Left renal pelvis (tissue), 4 donors: Measurements from ENCODE around the gene TMEM163. TPM values are rescaled to one million over a fixed set of nuclear protein-coding genes. Genes with fewer than 3 reads are reported as not detected.
"Not testable (repeated sequence)": the region's sequence is repeated elsewhere in the genome, so short reads cannot be mapped to it uniquely, and the experiment has no call there.

Source experiments
- DNase-seq, 4 donors: peaks; one replicate each; pipeline ENCODE4 v3.0.0-alpha.2; 2013; ENCODE audit warnings: low read depth in 4 of 4, low spot score in 3 of 4
- polyA plus RNA-seq, 4 donors: library from polyadenylated mRNA; unstranded; fragments of 120-200 nt; gene quantifications; one replicate each; pipeline ENCODE4 v1.2.1, GENCODE V29; 2013; ENCODE audit not compliant: insufficient read length in 4 of 4

Gene TMEM163
- polyA plus RNA-seq, 4 donors: 1.2 to 2.9 (median 2.0) TPM

DNA sequence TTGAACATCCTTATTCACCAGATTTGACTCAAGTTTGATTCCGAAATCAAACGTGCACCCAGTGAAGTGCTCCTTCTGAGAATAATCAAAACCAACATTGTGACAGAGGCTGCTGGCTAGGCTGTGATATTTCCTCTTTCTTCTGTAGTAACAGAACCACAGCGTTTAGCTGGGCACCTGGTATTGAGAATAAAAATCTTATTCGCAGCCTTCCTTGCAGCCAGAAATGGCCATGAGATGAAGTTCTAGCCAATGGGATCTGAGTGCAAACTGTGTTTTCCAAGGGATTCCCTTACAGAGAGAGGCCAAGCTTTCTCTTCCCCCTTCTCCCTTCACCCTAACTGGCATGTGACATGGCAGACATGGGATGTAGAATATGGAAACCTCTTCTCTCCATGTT, 51.7 kb downstream of the TMEM163 start:
- DNase-seq: no peak

- no peak for DNase-seq
Measured at GRCh38 chr2:134665727-134666506, 52.9 kb downstream of the TMEM163 start.

DNA sequence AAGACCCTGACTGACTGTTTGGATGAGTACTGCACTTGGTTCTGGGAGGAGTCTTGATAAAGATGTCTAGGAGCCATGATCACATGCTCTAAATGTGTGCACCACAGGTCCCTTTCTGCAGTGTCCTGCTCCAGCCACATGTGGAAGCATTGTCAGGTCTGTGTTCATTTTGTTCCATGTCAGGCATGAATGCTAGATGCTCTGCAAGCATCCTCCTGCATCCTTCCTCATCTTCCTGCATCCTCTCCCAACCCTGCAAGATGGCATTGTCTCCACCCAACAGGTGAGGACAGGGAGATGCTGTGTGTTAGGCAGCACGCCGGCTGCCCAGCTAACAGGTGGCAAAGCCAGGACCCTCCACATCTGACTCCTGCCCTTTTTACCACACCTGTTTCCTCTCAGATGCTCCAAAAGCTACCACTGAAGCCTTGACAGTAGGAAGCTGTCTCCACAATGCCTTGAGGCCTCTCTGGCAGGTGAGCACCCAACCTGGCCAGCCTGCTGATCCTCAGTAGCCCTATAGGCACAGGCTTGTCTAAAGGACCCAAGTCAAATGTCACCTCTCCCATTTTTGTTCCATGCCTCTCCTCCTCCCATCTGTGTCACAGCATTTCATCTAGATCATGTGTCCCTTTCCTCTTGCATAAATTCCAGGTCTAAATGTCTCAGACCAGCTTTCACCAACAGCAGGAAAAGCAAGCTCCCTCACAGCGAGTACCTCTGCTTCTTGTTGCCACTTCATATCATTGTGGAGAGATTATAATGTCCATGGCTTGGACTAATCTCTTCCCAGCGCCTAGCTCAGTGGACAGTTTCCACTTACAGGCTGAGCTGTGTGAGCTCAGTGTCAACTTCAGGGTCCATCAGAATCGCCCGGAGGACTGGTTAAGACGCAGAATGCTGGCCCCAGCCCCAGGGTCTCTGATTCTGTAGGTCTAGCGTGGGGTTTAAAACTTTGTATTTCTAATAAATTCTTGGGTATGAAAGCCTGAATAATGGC, 55.0 kb downstream of the TMEM163 start:
- no peak for DNase-seq

DNA sequence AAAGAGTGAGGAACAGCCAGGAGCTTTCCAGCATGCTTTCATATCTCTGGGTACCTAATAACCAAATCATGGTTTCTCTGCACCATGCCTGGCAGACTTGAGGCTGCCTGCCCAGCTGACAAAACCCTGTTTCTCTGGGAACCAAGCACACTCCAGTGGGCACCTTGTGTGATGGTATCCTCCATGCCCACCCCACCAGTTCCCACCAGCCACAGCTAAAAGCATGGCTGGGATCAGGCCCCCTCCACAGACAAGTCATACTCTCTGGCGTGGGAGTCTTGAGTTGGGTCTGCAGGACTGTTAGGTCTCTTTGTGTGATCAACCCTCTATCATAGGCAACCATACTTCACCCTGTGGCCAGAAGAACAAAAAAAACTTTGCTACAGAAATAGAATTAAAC, 56.0 kb downstream of the TMEM163 start:
- DNase-seq: no peak

GRCh38 chr2:134660626-134661402, 58.0 kb downstream of the TMEM163 start:
- DNase-seq: no peak

GRCh38 chr2:134659724-134660123, 59.1 kb downstream of the TMEM163 start:
- no peak for DNase-seq

- DNase-seq: no peak
Measured at GRCh38 chr2:134657650-134658250, 61.0 kb downstream of the TMEM163 start.

DNA sequence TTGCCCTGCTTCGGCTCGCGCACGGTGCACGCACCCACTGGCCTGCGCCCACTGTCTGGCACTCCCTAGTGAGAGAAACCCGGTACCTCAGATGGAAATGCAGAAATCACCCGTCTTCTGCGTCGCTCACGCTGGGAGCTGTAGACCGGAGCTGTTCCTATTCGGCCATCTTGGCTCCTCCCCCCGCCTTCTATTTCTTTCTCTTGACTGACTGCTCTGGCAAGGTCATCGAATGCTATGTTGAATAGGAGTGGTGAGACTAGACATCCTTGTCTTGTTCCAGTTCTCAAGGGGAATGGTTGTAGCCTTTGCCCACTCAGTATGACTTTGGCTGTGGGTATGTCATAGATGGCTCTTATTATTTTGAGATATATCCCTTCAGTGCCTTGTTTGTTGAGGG, 62.4 kb downstream of the TMEM163 start:
- not testable (repeated sequence) for DNase-seq

- DNase-seq: no peak
Measured at GRCh38 chr2:134648586-134648985, 70.2 kb downstream of the TMEM163 start.

GRCh38 chr2:134647607-134648256, 71.1 kb downstream of the TMEM163 start:
- no peak for DNase-seq

GRCh38 chr2:134642938-134643337, 75.9 kb downstream of the TMEM163 start:
- no peak for DNase-seq

- no peak for DNase-seq
Measured at GRCh38 chr2:134640494-134640893, 78.3 kb downstream of the TMEM163 start.

GRCh38 chr2:134639265-134639664, 79.5 kb downstream of the TMEM163 start:
- DNase-seq: no peak

GRCh38 chr2:134636714-134637113, 82.1 kb downstream of the TMEM163 start:
- no peak for DNase-seq

- DNase-seq: no peak
Measured at GRCh38 chr2:134634054-134634753, 84.6 kb downstream of the TMEM163 start.

DNA sequence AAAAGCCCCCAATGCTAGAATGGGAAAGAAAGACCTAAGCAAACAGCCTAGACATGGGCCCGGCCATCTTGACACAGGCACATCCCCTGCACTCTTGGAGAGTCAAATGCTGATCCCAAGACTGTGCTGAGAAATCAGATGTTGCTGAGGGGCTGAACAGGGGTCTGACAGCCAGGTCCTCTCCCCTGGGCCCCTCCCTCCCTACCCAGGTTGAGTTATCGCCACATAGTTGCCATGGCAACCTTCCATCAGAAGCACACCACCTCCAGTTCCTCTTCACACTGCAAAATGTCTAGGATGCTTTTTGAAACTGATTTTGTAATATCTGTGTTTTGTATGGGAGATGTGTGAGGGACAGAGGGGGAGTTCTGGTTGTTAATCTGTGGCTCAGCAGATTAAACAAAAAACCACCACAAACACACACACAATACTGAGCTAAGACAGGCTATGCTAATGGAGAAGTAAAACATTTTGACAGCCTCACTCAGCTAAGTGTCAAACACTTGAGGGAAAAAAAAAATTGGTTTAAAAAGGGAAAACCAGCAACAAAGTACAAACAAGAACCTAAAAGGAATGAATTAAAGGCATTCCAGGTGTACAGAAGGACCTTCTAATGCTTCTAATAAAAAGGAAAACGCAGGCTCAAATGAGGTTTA, 88.2 kb downstream of the TMEM163 start:
- DNase-seq: no peak

DNA sequence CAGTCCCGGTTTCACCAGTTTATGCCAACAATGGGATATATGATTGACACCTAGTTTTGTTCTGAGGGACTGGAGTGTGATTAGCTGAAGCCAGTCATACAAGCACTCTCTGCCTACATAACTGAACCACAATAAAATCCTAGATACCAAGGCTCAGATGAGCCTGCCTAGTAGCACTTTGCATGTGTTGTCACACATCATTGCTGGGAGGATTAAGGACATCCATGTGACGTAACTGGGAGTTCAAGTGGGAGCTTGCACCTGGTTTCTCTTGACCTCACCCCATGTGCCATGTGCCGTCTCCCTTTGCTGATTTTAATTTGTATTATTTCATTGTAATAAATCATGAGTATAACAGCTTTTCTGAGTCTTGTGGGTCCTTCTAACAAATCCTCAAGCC, 90.3 kb downstream of the TMEM163 start:
- DNase-seq: no peak

GRCh38 chr2:134626781-134627180, 92.0 kb downstream of the TMEM163 start:
- no peak for DNase-seq

DNA sequence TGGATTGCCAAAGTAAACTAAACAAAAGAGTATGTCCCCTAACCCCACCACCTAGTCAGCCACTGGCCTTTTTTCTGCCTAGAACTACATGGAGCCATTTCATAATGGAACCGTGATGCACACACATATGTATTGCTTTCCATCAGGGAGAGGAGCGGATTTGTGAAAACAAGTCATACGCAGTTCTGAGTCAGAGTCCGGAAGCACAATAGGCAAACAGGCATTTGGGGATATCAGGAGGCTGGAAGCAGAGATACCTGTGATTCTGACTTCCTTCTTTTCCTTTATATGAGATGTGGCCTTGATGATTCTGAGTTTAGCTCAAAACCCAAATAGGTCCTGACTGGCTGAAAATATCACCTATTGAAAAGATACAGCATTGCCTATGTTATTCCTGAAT, 93.5 kb downstream of the TMEM163 start:
- no peak for DNase-seq
